GM12865 (cell line): ENCODE measurements around the gene LAMC3.
"Not testable (repeated sequence)": the region's sequence is repeated elsewhere in the genome, so short reads cannot be mapped to it uniquely, and the experiment has no call there.

ENCODE experiments used
- DNase-seq: peaks from one replicate; pipeline ENCODE4 v3.0.0; 2010; ENCODE audit warnings: low read depth
- H3K4me3 ChIP-seq: 2 replicates; pipeline ENCODE4 v1.5.1; 2011; ENCODE audit warnings: mild to moderate bottlenecking, low read depth, low read length, control low read depth
- CTCF ChIP-seq: IDR thresholded peaks from 2 replicates; pipeline ENCODE4 v1.5.1; 2011; ENCODE audit warnings: low read length, control low read depth, low read depth, inconsistent platforms; ENCODE audit not compliant: insufficient read depth; ENCODE audit errors: missing control alignments

The LAMC3 gene

GRCh38 chr9:130999245-130999623, 9.7 kb upstream of the LAMC3 start:
- TF ChIP-seq CTCF, result no peak
- DNase-seq, result no peak

GRCh38 chr9:131000526-131000925, 8.4 kb upstream of the LAMC3 start:
- not testable (repeated sequence) for H3K4me3 ChIP-seq

More at GRCh38 chr9:130999245-130999623, 9.7 kb upstream of the LAMC3 start:
- no peak overlapping the region for H3K4me3 ChIP-seq

GRCh38 chr9:131001021-131001420, 8.0 kb upstream of the LAMC3 start:
- H3K4me3 ChIP-seq, result no peak overlapping the region
- TF ChIP-seq CTCF, result no peak
- DNase-seq, result no peak

More at GRCh38 chr9:131000526-131000925, 8.4 kb upstream of the LAMC3 start:
- DNase-seq, result not testable (repeated sequence)

GRCh38 chr9:131001990-131002389, 7.0 kb upstream of the LAMC3 start:
- no peak overlapping the region for H3K4me3 ChIP-seq
- no peak for TF ChIP-seq CTCF
- no peak for DNase-seq

GRCh38 chr9:131006601-131007000, 2.4 kb upstream of the LAMC3 start:
- TF ChIP-seq CTCF, result no peak
- H3K4me3 ChIP-seq, result no peak overlapping the region
- DNase-seq, result no peak

- no peak overlapping the region for H3K4me3 ChIP-seq
- no peak for TF ChIP-seq CTCF
- no peak for DNase-seq
Measured at GRCh38 chr9:131008086-131008485, 888 bp upstream of the LAMC3 start.

GRCh38 chr9:131008563-131008908, 438 bp upstream of the LAMC3 start:
- TF ChIP-seq CTCF, result no peak
- H3K4me3 ChIP-seq, result no peak overlapping the region
- DNase-seq, result no peak
